Measurements from ENCODE around the gene PRKAG3.

The PRKAG3 gene

DNA sequence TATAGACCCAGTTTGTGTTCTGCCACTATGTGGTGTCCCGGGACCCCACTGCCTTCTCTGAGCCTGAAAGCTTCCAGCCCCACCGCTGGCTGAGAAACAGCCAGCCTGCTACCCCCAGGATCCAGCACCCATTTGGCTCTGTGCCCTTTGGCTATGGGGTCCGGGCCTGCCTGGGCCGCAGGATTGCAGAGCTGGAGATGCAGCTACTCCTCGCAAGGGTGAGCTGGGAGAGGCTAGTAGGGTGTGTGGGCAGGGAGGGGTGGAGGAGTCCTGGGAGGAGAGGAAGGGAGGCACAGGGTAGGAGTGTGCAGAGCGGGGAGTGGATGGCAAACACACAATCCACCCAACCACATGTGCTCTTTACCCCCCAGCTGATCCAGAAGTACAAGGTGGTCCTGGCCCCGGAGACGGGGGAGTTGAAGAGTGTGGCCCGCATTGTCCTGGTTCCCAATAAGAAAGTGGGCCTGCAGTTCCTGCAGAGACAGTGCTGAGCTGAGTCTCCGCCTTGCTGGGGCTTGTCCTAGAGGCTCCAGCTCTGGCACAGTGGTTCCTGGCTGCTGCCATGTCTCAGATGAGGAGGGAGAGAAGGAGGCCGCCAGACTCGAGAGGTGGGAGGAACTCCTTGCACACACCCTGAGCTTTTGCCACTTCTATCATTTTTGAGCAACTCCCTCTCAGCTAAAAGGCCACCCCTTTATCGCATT is 16.9 kb downstream of the PRKAG3 start:
- DNase-seq (ENCODE audit: low read depth in 2 of 2): no peak

GRCh38 chr2:218813771-218814460 is 17.7 kb downstream of the PRKAG3 start:
- no peak for DNase-seq (ENCODE audit: low read depth in 2 of 2)

- no peak for DNase-seq (ENCODE audit: low read depth in 2 of 2)
Measured at GRCh38 chr2:218812861-218813260, 18.7 kb downstream of the PRKAG3 start.

- DNase-seq (ENCODE audit: low read depth in 2 of 2): no peak
Measured at GRCh38 chr2:218812096-218812815, 19.3 kb downstream of the PRKAG3 start.

DNA sequence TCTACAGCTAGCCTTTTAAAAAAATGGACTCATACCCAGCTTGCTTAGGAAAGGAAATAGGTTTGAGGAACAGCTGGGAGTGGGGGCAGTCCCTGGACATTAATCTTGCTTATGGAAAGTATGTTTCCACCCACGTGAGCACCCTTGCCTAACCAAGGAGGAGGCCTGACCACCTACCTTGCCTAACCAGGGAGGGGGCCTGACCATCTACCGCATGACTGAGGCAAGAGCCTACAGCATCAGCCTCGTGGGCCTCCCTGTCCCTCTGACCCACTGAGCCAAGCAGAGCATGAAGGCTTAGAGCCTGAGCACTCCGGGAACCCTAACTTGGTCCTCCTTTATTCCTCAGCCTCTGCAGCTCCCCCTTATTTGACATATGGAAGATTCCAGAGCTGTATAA is 20.2 kb downstream of the PRKAG3 start:
- DNase-seq (ENCODE audit: low read depth in 2 of 2): no peak

DNA sequence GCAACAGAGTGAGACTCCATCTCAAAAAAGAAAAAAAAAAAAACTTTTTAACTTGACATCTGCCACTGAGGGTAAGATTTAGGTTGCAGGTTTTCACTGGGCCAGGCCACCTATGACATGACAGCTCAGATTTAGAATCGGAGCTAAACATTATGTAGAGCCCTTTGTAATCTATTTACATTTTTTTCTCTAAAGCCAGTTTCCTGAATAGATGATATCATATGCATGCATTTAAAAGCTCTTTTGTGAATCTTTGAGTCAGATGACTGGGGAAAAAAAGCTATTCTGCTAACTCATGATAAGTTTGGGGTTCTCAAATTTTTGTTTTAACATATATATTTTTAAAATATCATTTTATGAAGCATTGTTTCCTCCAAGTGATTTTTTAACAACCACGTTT is 21.3 kb downstream of the PRKAG3 start:
- DNase-seq (ENCODE audit: low read depth in 2 of 2): no peak

DNA sequence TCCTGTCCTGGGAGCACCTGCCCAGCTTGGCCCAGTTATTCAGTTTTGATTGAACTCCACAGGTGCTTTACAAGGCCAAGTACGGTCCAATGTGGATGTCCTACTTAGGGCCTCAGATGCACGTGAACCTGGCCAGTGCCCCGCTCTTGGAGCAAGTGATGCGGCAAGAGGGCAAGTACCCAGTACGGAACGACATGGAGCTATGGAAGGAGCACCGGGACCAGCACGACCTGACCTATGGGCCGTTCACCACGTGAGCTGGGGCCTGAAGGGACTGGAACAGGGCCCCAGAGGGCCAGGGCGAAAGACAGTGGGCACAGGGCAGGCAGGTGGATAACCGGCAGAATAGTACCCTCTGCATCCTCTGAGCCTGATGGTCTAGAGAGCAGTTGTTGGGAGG is 22.1 kb downstream of the PRKAG3 start:
- DNase-seq (ENCODE audit: low read depth in 2 of 2): no peak

- no peak for DNase-seq (ENCODE audit: low read depth in 2 of 2)
Measured at GRCh38 chr2:218807626-218808025, 24.0 kb downstream of the PRKAG3 start.

DNA sequence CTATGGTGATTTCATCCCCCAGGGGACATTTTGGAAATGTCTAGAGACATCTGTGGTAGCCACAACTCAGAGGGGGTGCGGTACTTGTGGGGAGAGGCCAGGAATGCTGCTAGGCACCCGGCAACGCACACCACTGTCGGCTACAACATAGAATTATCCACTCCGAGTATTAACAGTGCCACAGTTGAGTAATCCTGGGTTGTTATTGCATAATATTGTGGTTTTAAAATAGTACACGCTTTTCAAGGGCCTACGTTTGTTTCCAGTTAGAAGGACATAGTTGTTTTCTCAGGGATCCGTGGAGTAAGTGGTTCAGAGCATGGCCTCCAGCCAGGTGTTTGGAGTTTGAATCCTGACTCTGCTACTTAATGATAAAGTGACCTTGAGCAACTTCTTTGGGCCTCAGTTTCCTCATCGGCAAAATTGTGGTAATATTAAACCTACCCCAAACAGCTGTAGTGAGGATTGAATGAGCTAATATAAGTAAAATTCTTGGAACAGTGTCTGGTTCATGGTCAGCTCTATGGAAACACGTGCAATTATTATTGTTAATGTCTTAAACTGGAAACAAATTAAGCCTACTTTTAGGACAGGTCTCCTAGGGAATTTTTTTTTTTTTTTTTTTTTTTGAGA is 25.1 kb downstream of the PRKAG3 start:
- peak; percentile 99 for DNase-seq (ENCODE audit: low read depth in 2 of 2)

DNA sequence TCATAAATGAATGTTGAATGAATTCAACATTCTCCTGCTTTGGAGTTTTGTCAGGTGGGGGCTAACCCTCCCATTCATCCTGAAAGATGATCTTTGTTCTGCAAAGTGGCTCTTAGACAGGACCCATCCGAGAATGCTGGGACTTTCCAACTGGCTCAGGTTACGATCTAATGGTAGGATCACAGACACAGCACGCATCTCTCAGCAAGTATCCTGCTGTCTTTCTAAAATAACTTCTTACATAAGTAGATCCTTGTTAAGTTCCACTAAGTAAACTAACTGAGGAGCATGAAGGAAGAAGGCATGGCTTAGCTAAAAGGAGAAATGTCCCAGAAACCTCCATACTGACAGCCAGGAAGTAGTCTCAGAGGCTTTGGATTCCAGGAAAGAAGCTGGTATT is 26.0 kb downstream of the PRKAG3 start:
- DNase-seq (ENCODE audit: low read depth in 2 of 2): peak; percentile 23 to 29

GRCh38 chr2:218804817-218805216 is 26.8 kb downstream of the PRKAG3 start:
- no peak for DNase-seq (ENCODE audit: low read depth in 2 of 2)

DNA sequence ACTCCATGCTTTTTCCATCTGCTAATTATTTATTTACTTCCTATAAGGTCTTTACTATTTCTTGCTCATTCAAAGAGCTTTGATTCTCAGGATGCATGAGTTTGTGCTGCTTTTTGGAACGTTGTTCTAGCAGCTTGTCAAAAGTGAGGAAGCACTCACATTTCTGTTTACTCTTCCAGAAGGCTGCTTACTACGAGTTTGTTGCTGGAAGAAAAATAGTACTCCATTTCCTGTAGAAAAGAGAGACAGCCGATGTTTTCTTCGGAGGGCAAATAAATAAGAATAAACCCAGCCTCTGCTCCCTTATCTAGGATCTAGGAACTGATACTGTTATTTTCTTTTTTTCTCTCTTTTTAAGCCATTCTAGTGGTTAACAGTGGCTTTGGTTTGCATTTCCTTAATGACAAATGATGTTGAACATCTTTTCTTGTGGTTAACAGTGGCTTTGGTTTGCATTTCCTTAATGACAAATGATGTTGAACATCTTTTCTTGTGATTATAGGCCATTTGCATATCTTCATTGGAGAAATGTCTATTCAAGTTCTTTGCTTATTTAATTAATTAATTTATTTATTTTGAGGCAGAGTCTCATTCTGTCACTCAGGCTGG is 29.1 kb downstream of the PRKAG3 start:
- no peak for DNase-seq (ENCODE audit: low read depth in 2 of 2)

- no peak for DNase-seq (ENCODE audit: low read depth in 2 of 2)
Measured at GRCh38 chr2:218799990-218800389, 31.6 kb downstream of the PRKAG3 start.

DNA sequence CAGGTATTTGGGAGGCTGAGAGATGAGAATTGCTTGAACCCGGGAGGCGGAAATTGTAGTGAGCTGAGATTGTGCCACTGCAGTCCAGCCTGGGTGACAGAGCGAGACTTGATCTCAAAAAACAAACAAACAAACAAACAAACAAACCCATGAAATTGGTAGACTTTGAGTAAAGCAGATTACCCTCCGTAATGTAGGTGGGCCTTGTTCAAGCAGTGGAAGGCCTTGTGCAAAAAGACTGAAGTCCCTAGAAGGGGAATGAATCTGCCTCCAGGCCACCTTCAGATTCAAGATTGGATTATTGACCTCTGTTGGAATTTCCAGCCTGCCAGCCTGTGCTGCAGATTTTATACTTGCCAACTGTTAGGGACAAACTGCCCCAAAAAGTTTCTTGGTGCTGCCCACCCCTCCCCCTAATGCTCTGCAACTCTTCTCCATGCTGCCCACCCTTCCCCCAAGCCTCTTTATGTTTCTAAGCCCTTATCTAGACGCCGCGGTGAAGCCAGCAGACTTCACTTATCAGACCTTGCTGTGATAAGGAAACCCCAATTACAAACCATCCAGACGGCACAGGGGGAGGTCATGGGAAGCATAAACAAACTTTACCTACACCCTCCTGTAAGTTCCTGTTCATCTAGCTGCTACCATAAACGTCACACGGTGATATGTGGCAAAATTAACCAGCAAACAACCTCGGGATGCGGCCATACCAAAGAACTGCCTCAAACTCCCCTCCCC is 32.7 kb downstream of the PRKAG3 start:
- no peak for DNase-seq (ENCODE audit: low read depth in 2 of 2)

DNA sequence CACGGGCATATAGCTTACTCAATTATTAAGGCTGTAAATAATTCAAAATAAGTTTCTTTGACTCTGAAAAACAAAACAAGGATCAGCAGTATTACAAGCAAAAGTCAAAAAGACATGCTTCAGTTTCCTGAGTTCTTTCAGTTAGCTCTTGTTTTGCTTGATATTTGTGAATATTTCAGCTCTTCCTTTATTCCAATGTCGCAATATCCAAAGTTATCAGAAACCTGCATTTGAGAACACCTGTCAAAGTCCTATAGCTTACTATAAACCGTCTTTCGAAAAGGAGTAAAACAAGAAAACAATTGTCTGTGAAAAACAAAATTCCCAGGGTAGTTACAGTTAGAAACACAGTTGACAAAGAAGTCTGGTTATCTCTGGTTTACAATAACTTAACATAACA is 34.9 kb downstream of the PRKAG3 start:
- DNase-seq (ENCODE audit: low read depth in 2 of 2): no peak

GRCh38 chr2:218792433-218792832 is 39.2 kb downstream of the PRKAG3 start:
- DNase-seq (ENCODE audit: low read depth in 2 of 2): no peak

GRCh38 chr2:218788529-218789255 is 42.9 kb downstream of the PRKAG3 start:
- no peak for DNase-seq (ENCODE audit: low read depth in 2 of 2)

DNA sequence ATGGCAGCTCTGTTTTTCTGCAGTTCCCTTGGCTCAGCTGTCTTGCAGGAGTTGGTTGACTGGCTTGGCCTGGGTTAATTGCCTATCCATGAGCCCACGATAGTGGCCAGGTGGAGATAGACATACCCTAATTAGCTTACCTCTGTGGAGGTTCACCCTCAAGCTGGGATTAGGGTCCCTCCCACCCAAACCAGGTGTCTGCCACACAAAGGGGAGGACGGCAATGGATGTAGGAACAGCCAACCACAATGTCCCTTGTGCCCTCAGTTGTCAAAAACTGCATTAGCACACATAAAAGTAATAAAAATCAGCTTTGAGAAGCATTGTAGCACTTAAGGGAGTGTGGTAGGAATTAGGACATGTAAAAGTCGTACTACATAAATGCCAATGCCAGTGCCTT is 45.5 kb downstream of the PRKAG3 start:
- DNase-seq (ENCODE audit: low read depth in 2 of 2): no peak

- DNase-seq (ENCODE audit: low read depth in 2 of 2): no peak
Measured at GRCh38 chr2:218785103-218785502, 46.5 kb downstream of the PRKAG3 start.

GRCh38 chr2:218783688-218784087 is 47.9 kb downstream of the PRKAG3 start:
- DNase-seq (ENCODE audit: low read depth in 2 of 2): no peak

DNA sequence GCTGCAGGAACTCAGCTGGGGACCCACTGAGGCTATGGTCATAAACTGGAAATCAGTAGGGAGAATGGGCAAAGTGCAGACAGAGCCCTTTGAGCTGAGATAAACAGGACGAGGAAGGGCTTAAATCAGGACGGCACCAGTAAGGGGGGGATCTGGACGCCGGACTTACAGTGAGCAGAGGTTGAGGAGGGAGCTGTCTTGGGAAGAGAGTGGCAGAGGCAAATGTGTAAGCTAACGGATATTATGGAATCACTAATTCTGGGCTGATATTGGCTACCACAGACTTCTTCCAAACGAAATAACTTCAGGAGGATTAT is 49.1 kb downstream of the PRKAG3 start:
- DNase-seq (ENCODE audit: low read depth in 2 of 2): no peak
